Testis (tissue), 2 donors: ENCODE data around the gene LCE1D.

Experiments
- CTCF ChIP-seq, 3 experiments: fragments of 450-650 bp in 2 of 3; fragments of 200-600 bp in 1 of 3; sonication (generic) in 1 of 3; IDR thresholded peaks; one replicate each; pipeline ENCODE4 v1.5.1; 2016 to 2019; ENCODE audit warnings: antibody characterized with exemption in 3 of 3, mild to moderate bottlenecking in 2 of 3, moderate library complexity in 1 of 3
- POLR2A ChIP-seq: fragments of 450-650 bp; IDR thresholded peaks from one replicate; pipeline ENCODE4 v1.6.1; 2017; ENCODE audit warnings: antibody characterized with exemption, mild to moderate bottlenecking, moderate library complexity

- no peak for TF ChIP-seq CTCF (IDR thresholded peaks at IDR 0.05)
- TF ChIP-seq POLR2A, result no peak
Measured at GRCh38 chr1:152796421-152796820, at the start of gene LCE1D.
